Effector memory CD4-positive, alpha-beta T cell (primary cell): ENCODE measurements around the gene RNF151.

Experiments
- DNase-seq, 3 donors: peaks; one replicate each; pipeline ENCODE4 v3.0.0-alpha.2; 2020
- H3K27ac ChIP-seq: 2 replicates; pipeline ENCODE4 v1.7.0; 2013; ENCODE audit warnings: mild to moderate bottlenecking, low read length, moderate library complexity; ENCODE audit not compliant: insufficient read depth, poor library complexity, severe bottlenecking
- H3K27me3 ChIP-seq: replicated peaks from 2 replicates; pipeline ENCODE4 v1.7.0; 2013; ENCODE audit warnings: mild to moderate bottlenecking, low read length; ENCODE audit not compliant: insufficient read depth, control insufficient read depth, poor library complexity, severe bottlenecking
- H3K36me3 ChIP-seq: 2 replicates; pipeline ENCODE4 v1.7.0; 2013; ENCODE audit warnings: mild to moderate bottlenecking, low read length, moderate library complexity; ENCODE audit not compliant: control insufficient read depth, insufficient read depth
- H3K4me1 ChIP-seq: 2 replicates; pipeline ENCODE4 v1.7.0; 2013; ENCODE audit warnings: low read length, mild to moderate bottlenecking; ENCODE audit not compliant: control insufficient read depth, insufficient read depth, poor library complexity, severe bottlenecking
- H3K4me3 ChIP-seq: 2 replicates; pipeline ENCODE4 v1.7.0; 2013; ENCODE audit warnings: low read length, low read depth, mild to moderate bottlenecking; ENCODE audit not compliant: insufficient read depth, poor library complexity, severe bottlenecking
- H3K9me3 ChIP-seq: 2 replicates; pipeline ENCODE4 v1.7.0; 2013; ENCODE audit warnings: mild to moderate bottlenecking, low read length, moderate library complexity; ENCODE audit not compliant: control insufficient read depth

Gene RNF151

DNA sequence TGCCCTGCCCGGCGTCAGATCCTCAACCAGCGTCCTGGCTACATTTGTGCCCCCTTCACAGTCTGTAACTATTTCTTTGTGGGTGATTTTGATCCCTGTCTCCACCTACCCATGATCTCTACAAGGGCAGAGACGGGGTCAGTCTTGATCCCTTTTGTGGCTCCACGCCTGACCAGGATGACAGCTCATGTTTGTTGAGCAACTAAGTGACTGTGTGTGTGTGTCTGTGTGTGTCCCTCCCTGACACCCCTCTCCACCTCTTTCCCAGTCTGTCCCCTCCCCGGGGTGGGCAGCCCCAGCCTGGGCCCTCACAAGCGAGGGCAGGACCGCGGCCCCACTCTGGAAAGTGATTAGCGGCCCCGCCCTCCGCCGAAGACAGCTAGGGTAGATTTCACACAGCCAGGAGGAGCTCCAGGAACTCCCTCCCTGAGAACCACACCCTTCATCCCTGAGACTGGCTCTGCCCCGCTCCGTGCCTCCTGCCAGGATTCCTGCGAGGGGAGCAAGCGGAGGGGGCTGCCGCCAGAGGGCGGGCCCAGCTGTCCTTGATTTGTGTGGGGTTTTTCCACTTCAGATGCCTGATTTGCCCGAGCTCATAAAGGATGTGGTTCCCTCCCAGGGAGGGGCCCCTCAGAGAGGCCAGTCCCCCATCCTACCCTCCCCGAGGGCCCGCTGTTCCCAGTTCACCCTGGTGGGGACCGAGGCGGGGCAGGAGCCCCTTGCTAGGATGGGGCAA, 43.2 kb upstream of the RNF151 start:
- Histone ChIP-seq H3K4me3 (no peak overlapping the region), H3K9me3 (no peaks in the 10 kb centered on the region), H3K4me1 (peaks cover 3% of the 10 kb centered on the region), H3K27ac (no peak overlapping the region), H3K27me3 (peaks cover 31% of the 10 kb centered on the region), H3K36me3 (no peaks in the 10 kb centered on the region)
- DNase-seq = no peak

DNA sequence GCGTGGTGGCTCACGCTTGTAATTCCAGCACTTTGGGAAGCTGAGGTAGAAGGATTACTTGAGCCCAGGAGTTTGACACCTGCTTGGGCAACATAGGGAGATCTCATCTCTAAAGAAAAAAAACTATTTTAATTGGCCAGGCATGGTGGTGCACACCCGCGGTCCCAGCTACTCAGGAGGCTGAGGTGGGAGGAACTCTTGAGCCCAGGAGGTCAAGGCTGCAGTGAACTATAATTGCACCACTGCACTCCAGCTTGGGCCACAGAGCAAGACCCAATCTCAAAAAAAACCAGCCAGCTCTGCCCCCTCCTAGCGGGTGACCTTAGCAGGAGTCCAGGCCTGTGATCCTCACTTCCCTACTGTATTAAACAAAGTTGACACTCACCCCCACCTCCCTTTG, 42.6 kb upstream of the RNF151 start:
- H3K4me3 ChIP-seq = no peak overlapping the region
- no peak for DNase-seq
- no peak overlapping the region for H3K27ac ChIP-seq
- H3K4me1 ChIP-seq = peaks cover under 1% of the 10 kb centered on the region
- H3K9me3 ChIP-seq = no peaks in the 10 kb centered on the region
- H3K27me3 ChIP-seq = peaks cover 28% of the 10 kb centered on the region
- no peaks in the 10 kb centered on the region for H3K36me3 ChIP-seq

DNA sequence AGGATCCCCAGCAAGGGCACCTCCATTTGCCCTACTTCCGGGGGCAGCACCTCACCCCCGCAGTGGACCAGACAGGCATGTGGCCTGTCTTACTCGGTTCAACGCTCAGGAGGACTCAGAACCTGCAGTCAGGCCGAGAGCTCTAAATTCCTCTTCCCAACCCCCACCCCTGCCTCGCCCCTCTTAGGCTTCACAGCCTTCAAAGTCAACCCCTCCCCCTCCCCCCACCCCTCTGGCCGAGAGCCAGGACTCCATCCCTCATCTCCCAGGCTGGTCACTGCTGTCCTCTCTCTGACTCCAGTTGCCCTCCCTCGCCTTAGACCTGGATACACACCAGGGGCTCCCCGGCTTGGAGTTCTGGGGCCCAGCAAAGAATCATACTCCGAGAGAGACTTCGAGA, 40.4 kb upstream of the RNF151 start:
- Histone ChIP-seq H3K36me3 (no peaks in the 10 kb centered on the region), H3K4me3 (no peak overlapping the region), H3K4me1 (peaks cover 10% of the 10 kb centered on the region), H3K27ac (no peak overlapping the region), H3K9me3 (no peaks in the 10 kb centered on the region), H3K27me3 (peaks cover 13% of the 10 kb centered on the region)
- no peak for DNase-seq

DNA sequence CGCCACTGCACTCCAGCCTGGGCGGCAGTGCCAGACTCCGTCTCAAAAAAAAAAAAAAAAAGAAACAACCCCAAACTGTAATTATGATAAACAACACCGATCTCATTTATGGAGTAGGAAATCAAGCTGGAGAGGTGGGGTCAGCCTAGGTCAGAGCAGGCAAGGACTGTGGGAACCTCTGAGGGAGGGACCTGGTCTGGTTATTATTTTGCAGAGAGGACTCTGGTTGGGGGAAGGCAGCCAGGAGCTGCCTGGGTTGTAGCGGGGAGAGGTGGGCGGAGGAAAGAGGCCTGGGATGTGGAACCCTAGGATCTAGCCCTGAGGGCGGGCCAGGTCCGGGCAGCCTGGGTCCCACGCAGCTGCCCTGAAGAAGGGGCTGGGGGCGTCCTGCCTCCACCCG, 37.6 kb upstream of the RNF151 start:
- no peak for DNase-seq
- Histone ChIP-seq H3K27me3 (no peaks in the 10 kb centered on the region), H3K4me3 (peak overlapping the region; percentile 49), H3K4me1 (peaks cover 10% of the 10 kb centered on the region), H3K9me3 (no peaks in the 10 kb centered on the region), H3K27ac (no peak overlapping the region), H3K36me3 (no peaks in the 10 kb centered on the region)

DNA sequence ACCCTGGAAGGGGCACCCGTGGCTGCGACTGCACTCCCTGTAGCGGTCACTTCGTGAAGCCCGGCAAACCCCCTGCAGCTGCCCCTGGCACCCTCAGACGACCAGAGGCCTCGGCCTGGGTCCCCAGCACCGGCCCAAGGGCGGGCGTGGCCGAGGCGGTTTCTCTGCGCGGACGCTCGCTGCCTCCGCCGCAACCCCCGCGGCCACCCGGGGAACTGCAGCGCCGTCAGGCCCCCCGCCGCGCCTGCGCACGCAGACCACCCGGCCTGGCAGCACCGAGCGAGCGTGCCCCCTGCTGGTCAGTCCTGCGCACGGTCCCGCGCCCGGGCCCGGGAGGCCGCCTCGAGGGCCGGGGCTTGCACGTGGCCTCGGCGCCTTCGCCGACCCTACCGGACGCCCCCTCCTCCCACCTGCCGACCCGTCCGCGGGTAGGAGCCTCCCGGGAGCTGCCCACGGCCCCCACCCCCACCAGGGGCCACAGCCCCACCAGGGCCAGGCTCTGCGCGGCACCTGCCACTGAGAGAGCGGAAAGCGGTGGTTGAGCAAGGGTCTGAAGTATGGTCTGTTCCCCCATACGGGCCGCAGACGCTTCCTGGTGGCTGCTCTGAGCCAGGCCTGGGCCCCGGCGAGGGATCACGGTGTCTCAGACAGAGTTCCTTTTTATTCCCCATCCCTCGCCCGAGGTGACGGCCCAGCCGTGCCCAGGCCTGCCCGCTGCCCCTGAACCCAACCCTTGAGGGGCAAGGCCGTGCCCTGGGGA, 36.9 kb upstream of the RNF151 start:
- Histone ChIP-seq H3K9me3 (no peaks in the 10 kb centered on the region), H3K4me1 (peaks cover 10% of the 10 kb centered on the region), H3K4me3 (peak overlapping the region; percentile 49), H3K27me3 (no peaks in the 10 kb centered on the region), H3K27ac (no peak overlapping the region), H3K36me3 (no peaks in the 10 kb centered on the region)
- peak; percentile 78 to 87 (median 85) for DNase-seq

DNA sequence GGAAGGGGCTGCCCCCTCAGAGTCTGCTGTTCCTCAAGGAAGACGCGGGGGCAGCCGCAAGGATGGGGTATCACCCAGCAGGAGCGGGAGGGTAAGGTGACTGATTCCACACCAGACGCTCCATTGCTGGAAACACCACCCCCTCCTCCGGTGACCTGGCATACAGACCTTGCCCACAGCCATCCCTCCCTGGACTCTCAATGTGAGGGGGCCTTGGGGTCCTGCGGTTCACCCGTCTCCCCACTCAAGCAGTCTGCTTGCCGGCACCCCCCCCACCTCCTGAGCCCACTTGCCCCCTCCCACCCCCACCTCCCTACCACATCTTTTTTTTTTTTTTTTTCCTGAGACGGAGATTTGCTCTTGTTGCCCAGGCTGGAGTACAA, 36.3 kb upstream of the RNF151 start:
- Histone ChIP-seq H3K27ac (no peak overlapping the region), H3K36me3 (no peaks in the 10 kb centered on the region), H3K9me3 (no peaks in the 10 kb centered on the region), H3K4me1 (peaks cover 10% of the 10 kb centered on the region), H3K4me3 (no peak overlapping the region), H3K27me3 (no peaks in the 10 kb centered on the region)
- DNase-seq = no peak

DNA sequence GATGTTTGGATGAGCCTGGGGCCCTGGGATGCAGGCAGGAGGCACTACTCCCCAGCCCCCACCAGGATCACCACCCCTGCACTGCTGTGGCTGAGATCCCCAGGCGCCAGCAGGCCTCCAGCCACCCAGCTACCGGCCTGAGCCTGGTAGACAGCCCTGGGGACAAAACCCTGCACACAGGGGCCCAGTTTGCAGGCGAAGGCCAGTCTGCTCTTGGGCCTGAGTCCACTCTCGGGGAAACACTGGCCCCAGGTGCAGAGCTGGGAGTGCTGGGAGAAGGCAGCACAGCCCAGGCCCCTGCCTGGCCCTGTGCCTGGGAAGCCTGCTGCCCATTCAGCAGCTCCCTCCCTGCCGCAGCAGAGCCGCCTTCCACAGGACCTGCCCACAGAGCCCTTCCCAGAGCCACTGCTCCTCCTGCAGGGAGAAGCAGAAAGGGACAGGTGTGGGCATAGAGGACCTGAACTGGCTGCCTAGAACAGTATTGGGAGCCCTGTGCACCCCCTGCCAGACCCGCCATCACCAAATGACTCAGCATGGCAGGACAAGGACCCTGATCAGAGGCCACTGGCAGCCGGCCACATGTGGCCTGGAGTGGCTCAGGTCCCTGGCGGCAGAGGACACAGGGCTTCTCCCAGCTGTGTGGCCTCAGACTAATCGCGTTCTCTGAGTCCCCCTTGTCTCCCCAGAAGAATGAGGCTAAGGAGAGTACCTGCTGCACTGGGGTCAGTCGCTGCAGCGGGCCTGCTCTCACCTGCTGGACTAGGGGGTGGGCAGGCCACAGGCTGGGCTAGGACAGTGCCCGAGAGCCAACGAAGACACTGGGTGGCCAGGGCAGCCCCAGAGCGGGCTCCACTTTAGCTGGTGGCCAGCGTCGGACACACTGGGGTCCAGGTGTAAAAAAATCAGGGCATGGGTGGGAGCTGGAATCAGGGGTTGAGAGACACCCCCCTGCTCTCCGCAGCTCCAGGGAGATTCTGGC, 34.3 kb upstream of the RNF151 start:
- H3K9me3 ChIP-seq = no peaks in the 10 kb centered on the region
- H3K36me3 ChIP-seq = no peaks in the 10 kb centered on the region
- no peak for DNase-seq
- no peak overlapping the region for H3K4me3 ChIP-seq
- no peak overlapping the region for H3K27ac ChIP-seq
- peaks cover 10% of the 10 kb centered on the region for H3K4me1 ChIP-seq
- no peaks in the 10 kb centered on the region for H3K27me3 ChIP-seq

DNA sequence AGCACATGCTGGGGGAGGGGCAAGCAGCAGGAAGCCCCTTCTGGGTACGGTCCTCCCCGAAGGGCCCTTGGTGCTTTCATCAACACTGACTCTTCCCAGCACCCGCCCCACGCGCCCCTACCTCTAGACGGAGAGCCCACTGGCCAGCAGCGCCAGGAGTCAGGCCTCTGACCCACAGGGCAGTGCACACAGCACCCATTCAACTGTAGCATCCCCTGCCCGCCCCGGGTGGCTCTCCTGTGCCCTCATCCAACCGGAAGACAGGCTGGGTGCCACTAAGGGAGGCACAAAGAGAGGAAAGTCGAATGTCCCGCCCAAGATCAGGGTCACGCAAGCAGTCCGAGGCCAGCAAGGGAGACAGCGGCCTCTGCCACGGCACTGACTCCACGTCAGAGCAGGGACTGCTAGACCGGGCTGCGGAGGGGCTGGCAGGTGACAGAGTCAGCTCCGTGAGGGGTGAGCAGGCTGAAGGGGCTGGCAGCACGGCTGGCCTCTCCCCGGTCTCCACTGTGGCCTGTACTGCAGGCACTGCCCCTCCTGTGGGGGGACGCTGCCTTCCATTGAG, 33.5 kb upstream of the RNF151 start:
- Histone ChIP-seq H3K4me1 (peaks cover 10% of the 10 kb centered on the region), H3K27me3 (no peaks in the 10 kb centered on the region), H3K9me3 (no peaks in the 10 kb centered on the region), H3K36me3 (peaks cover 3% of the 10 kb centered on the region), H3K27ac (no peak overlapping the region), H3K4me3 (no peak overlapping the region)
- DNase-seq = no peak

DNA sequence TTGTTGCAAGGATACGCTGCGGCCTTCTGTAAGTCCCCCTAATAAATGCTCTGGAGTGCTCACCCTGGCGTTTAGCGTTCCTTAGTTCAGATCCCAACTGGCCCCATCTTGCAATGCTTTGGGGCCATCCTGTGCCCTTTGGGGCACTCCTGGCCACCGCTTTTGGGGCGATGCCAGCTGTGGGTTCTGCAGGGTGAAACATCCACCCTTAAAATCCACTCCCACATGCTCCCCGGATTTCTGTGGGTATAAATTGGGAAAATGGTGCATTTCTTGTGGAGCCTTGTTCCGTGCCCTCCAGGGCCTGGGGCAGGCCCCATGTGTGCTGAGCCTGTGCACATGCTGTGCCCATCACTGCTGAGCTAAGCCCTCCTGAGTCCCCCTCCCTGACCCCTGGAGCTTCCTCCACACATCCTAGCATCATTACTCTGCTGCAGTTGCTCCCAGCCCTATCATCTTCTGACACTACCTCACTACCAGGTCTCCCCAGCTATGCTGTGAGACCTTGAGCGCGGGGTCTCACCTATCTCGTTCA, 29.6 kb upstream of the RNF151 start:
- no peak for DNase-seq
- Histone ChIP-seq H3K27me3 (no peaks in the 10 kb centered on the region), H3K27ac (no peak overlapping the region), H3K36me3 (peaks cover 17% of the 10 kb centered on the region), H3K9me3 (no peaks in the 10 kb centered on the region), H3K4me3 (no peak overlapping the region), H3K4me1 (peaks cover under 1% of the 10 kb centered on the region)
